HepG2 (cell line): ENCODE measurements around the gene IGIP.

Experiments used
- RAD21 ChIP-seq: fragments of 450-650 bp; formaldehyde crosslinking; IDR thresholded peaks from 2 replicates; pipeline ENCODE4 v1.5.0; 2020; ENCODE audit warnings: mild to moderate bottlenecking
- TF ChIP-seq, protein P1 (sequence below): sonication (generic); formaldehyde crosslinking; IDR thresholded peaks from 2 replicates; pipeline ENCODE4 v1.5.0; 2020; ENCODE audit warnings: mild to moderate bottlenecking, missing genetic modification reagents, moderate library complexity

DNA sequence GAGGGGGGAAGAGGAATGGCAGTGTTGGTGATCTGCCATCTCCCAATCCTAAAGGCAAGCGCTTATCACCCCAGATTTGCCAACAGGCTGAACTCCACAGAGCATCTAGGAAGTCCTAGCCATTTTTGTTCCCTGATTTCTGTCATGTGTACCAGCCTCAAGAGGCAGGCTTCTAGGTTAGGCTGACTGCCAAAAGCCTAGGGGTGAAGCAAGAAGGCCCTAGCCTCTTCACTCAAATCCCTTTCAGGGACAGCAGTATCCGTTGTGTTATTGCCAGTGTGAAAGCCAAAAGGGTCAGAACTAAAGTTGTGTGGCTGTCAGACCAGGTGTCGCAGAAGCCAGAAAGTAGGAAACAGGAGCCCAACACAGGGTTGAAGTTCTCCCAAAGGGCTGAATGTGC lies 14.7 kb downstream of the IGIP start:
- TF ChIP-seq, protein P1, sequence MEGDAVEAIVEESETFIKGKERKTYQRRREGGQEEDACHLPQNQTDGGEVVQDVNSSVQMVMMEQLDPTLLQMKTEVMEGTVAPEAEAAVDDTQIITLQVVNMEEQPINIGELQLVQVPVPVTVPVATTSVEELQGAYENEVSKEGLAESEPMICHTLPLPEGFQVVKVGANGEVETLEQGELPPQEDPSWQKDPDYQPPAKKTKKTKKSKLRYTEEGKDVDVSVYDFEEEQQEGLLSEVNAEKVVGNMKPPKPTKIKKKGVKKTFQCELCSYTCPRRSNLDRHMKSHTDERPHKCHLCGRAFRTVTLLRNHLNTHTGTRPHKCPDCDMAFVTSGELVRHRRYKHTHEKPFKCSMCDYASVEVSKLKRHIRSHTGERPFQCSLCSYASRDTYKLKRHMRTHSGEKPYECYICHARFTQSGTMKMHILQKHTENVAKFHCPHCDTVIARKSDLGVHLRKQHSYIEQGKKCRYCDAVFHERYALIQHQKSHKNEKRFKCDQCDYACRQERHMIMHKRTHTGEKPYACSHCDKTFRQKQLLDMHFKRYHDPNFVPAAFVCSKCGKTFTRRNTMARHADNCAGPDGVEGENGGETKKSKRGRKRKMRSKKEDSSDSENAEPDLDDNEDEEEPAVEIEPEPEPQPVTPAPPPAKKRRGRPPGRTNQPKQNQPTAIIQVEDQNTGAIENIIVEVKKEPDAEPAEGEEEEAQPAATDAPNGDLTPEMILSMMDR (CRISPR knock-in tag): no peak
- TF ChIP-seq RAD21: no peak
